ENCODE measurements around the gene FAT2.

The FAT2 gene

GRCh38 chr5:151591144-151591819 lies at the start of gene FAT2:
Gene FAT2, minus strand, starts transcription at chr5:151591331. Its CDS starts 22,400 bp downstream, at chr5:151568931.
- TF ChIP-seq, protein P1, sequence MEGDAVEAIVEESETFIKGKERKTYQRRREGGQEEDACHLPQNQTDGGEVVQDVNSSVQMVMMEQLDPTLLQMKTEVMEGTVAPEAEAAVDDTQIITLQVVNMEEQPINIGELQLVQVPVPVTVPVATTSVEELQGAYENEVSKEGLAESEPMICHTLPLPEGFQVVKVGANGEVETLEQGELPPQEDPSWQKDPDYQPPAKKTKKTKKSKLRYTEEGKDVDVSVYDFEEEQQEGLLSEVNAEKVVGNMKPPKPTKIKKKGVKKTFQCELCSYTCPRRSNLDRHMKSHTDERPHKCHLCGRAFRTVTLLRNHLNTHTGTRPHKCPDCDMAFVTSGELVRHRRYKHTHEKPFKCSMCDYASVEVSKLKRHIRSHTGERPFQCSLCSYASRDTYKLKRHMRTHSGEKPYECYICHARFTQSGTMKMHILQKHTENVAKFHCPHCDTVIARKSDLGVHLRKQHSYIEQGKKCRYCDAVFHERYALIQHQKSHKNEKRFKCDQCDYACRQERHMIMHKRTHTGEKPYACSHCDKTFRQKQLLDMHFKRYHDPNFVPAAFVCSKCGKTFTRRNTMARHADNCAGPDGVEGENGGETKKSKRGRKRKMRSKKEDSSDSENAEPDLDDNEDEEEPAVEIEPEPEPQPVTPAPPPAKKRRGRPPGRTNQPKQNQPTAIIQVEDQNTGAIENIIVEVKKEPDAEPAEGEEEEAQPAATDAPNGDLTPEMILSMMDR (IDR thresholded peaks at IDR 0.05; ENCODE audit: low read depth, low read length, missing control alignments) = no peak
- no peak for DNase-seq (ENCODE audit: low read depth)
- H3K4me3 ChIP-seq (ENCODE audit: low read depth, low read length) = no peak within 1 kb of the TSS
- in situ Hi-C loops (cut with HindIII; ENCODE audit: low sequenced_read_pairs) = no loop called here

DNA sequence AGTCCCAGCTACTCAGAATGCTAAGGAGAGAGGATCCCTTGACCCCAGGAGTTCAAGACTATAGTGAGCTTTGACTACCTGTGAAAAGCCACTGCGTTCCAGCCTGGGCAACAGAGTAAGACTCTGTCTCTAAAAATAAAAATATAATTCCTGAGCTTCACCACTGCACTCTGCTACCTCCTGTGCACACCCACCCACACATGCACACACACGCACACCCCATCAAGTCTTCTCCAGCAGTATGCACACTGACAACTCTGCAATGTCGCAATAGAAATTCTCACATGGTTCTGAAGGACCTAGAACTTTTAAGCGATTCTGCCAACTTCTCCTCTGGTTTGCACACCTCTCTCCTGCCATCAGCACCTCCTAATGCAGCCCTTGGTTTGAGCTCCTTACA lies 47.5 kb upstream of the FAT2 start:
- TF ChIP-seq, protein P1 (IDR thresholded peaks at IDR 0.05; ENCODE audit: low read depth, low read length, missing control alignments) = no peak
- no peak overlapping the region for H3K4me3 ChIP-seq (ENCODE audit: low read depth, low read length)
- in situ Hi-C loops (cut with HindIII; ENCODE audit: low sequenced_read_pairs) = no loop called here
- DNase-seq (ENCODE audit: low read depth) = no peak

DNA sequence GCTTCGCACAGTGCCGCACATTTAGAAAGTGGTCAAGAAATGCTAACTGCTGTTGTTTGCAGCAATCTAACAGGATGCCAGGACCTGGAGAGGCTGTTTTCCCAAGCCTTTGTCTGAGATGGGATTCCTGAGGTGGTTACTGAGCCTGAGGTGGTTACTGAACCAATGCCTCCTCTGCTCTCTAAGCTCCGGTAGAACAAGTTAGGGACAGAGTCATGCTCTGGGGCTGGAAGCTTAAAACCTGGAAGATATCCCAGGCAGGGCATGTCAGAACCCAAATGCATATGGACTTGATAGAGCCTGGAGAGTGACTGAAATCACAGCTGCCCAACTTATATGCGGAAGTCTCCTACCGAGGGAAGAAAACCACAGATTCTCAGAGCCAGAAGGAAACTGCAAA lies 46.5 kb upstream of the FAT2 start:
- no peak overlapping the region for H3K4me3 ChIP-seq (ENCODE audit: low read depth, low read length)
- in situ Hi-C loops (cut with HindIII; ENCODE audit: low sequenced_read_pairs) = no loop called here
- DNase-seq (ENCODE audit: low read depth) = no peak
- TF ChIP-seq, protein P1 (IDR thresholded peaks at IDR 0.05; ENCODE audit: low read depth, low read length, missing control alignments) = no peak

- TF ChIP-seq, protein P1 (IDR thresholded peaks at IDR 0.05; ENCODE audit: low read depth, low read length, missing control alignments) = no peak
- DNase-seq (ENCODE audit: low read depth) = no peak
- in situ Hi-C loops (cut with HindIII; ENCODE audit: low sequenced_read_pairs) = no loop called here
- H3K4me3 ChIP-seq (ENCODE audit: low read depth, low read length) = no peak overlapping the region
Observed at GRCh38 chr5:151633892-151634291, 42.8 kb upstream of the FAT2 start.

- TF ChIP-seq, protein P1 (IDR thresholded peaks at IDR 0.05; ENCODE audit: low read depth, low read length, missing control alignments) = no peak
- in situ Hi-C loops (cut with HindIII; ENCODE audit: low sequenced_read_pairs) = no loop called here
Observed at GRCh38 chr5:151632941-151633340, 41.8 kb upstream of the FAT2 start.

DNA sequence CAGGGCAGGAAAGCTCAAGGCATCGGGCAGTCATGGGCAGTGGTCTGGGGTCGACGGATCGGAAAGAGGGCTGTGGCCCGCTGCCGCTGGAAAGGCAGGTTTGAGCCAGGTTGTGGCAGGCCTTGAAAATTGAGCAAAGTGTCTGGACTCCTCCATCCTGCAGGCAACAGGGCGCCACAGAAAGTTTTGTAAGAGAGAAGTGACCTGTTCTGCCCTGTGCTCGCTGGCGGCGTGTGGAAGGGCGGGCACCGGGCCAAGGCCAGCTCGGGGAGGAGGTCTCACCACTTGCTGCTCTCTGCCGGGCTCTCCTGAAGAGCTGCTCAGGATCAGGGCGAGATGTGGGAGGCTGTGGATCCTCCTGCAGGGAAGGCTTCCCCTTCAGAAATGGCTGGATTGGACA lies 41.4 kb upstream of the FAT2 start:
- in situ Hi-C loops (cut with HindIII; ENCODE audit: low sequenced_read_pairs) = no loop called here
- no peak for DNase-seq (ENCODE audit: low read depth)
- TF ChIP-seq, protein P1 (IDR thresholded peaks at IDR 0.05; ENCODE audit: low read depth, low read length, missing control alignments) = no peak
- no peak overlapping the region for H3K4me3 ChIP-seq (ENCODE audit: low read depth, low read length)

More at GRCh38 chr5:151632941-151633340, 41.8 kb upstream of the FAT2 start:
- no peak for DNase-seq (ENCODE audit: low read depth)
- no peak overlapping the region for H3K4me3 ChIP-seq (ENCODE audit: low read depth, low read length)
